AG04450 (cell line): Measurements from ENCODE around the gene EPB41L4A. TPM values are rescaled to one million over a fixed set of nuclear protein-coding genes. Genes with fewer than 3 reads are reported as not detected.

ENCODE experiments used
- CTCF ChIA-PET: fragments of 300-600, 350-600 bp; formaldehyde crosslinking; extraction: SDS; loops from one replicate; lab custom pipeline; 2022; ENCODE audit warnings: antibody characterized with exemption, inconsistent platforms; lab: Charles Lee
- POLR2A ChIA-PET: fragments of 350-600 bp; formaldehyde crosslinking; extraction: SDS; loops from one replicate; lab custom pipeline; 2021; ENCODE audit warnings: antibody characterized with exemption, inconsistent platforms; lab: Yijun Ruan, JAX
- DNase-seq: peaks from one replicate; pipeline ENCODE4 v3.0.0-alpha.2; 2011; ENCODE audit warnings: low read depth, low spot score
- H3K27ac ChIP-seq: one replicate; pipeline ENCODE4 v1.5.1; 2012; ENCODE audit warnings: low read depth, low read length, control low read depth
- H3K27me3 ChIP-seq: one replicate; pipeline ENCODE4 v1.6.0; 2012; ENCODE audit warnings: low read length; ENCODE audit not compliant: control insufficient read depth, insufficient read depth
- H3K4me3 ChIP-seq: 2 replicates; pipeline ENCODE4 v1.5.1; 2011; ENCODE audit warnings: mild to moderate bottlenecking, low read depth, low read length, control low read depth
- H3K9me3 ChIP-seq: 2 replicates; pipeline ENCODE4 v1.5.1; 2012; ENCODE audit warnings: low read length; ENCODE audit not compliant: control insufficient read depth, insufficient read depth
- polyA plus RNA-seq: library from polyadenylated mRNA; depleted of rRNA; stranded (reverse); fragments of >200 nt; gene quantifications from 2 replicates; pipeline ENCODE4 v1.2.3, GENCODE V29; 2011
- TF ChIP-seq, protein P1 (sequence below): IDR thresholded peaks from 2 replicates; pipeline ENCODE4 v1.5.1; 2011; ENCODE audit warnings: low read depth, low read length, control low read depth, inconsistent platforms

Gene EPB41L4A
- polyA plus RNA-seq, 1 experiment: not detected

DNA sequence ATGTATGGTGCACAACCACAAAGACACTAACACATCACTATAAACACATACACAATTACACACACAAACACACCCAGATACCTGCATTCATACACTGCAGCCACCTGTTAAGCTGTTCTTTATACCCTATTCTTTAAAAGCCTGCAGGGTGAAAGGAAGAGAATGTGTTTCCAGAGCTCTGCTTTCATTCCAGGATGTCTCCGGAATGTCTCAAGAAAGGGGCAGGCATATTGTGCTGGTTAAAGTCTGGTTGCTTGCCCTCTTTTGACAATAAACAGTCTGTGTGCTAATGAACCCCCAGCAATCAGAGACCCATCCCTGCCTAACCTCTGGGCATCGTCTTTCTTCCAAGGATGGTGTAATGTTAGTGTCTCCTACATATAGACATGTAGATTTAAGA lies 181.6 kb downstream of the EPB41L4A start:
- no peak for DNase-seq
- H3K27me3 ChIP-seq: no peaks in the 10 kb centered on the region
- ChIA-PET CTCF (no interaction called here), POLR2A (no interaction called here)
- H3K27ac ChIP-seq: no peak overlapping the region
- TF ChIP-seq, protein P1, sequence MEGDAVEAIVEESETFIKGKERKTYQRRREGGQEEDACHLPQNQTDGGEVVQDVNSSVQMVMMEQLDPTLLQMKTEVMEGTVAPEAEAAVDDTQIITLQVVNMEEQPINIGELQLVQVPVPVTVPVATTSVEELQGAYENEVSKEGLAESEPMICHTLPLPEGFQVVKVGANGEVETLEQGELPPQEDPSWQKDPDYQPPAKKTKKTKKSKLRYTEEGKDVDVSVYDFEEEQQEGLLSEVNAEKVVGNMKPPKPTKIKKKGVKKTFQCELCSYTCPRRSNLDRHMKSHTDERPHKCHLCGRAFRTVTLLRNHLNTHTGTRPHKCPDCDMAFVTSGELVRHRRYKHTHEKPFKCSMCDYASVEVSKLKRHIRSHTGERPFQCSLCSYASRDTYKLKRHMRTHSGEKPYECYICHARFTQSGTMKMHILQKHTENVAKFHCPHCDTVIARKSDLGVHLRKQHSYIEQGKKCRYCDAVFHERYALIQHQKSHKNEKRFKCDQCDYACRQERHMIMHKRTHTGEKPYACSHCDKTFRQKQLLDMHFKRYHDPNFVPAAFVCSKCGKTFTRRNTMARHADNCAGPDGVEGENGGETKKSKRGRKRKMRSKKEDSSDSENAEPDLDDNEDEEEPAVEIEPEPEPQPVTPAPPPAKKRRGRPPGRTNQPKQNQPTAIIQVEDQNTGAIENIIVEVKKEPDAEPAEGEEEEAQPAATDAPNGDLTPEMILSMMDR: no peak
- no peak overlapping the region for H3K4me3 ChIP-seq
- no peaks in the 10 kb centered on the region for H3K9me3 ChIP-seq

DNA sequence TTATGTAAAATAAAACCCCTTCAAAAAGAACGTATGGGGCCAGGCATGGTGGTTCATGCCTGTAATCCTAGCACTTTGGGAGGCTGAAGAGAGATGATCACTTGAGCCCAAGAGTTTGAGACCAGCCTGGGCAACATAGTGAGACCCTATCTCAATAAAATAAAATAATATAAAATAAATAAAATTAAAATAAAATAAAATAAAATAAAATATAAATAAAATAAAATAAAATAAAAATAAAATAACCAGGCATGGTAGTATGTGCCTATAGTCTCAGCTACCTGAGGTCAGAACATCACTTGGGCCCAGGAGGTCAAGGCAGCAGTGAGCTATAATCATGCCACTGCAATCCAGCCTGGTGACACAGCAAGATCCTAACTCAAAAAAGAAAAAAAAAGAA lies 185.1 kb downstream of the EPB41L4A start:
- ChIA-PET CTCF (no interaction called here), POLR2A (no interaction called here)
- Histone ChIP-seq H3K27me3 (no peaks in the 10 kb centered on the region), H3K4me3 (no peak overlapping the region), H3K9me3 (no peaks in the 10 kb centered on the region), H3K27ac (no peak overlapping the region)
- TF ChIP-seq, protein P1: no peak
- no peak for DNase-seq

DNA sequence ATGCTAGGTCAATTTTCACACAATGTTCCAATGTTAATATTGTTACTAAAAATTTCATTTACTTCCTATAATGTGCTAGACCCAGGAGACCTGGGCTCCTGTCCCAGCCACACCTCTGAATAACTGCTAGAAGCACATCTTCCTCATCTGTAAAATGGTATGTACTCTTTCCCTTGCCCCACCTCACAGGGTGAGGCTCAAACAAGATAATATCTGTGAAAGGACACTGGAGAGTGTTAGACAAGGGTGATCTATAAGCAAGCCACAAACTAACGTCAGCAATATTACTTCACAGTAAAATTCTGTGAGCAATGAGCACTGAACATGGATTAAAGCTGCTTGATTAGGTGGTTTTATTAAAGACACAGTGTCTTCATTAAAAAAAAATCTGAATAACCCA lies 186.4 kb downstream of the EPB41L4A start:
- Histone ChIP-seq H3K9me3 (no peaks in the 10 kb centered on the region), H3K27ac (no peak overlapping the region), H3K4me3 (no peak overlapping the region), H3K27me3 (no peaks in the 10 kb centered on the region)
- POLR2A ChIA-PET: no interaction called here
- TF ChIP-seq, protein P1: no peak
- CTCF ChIA-PET: no interaction called here
- no peak for DNase-seq

DNA sequence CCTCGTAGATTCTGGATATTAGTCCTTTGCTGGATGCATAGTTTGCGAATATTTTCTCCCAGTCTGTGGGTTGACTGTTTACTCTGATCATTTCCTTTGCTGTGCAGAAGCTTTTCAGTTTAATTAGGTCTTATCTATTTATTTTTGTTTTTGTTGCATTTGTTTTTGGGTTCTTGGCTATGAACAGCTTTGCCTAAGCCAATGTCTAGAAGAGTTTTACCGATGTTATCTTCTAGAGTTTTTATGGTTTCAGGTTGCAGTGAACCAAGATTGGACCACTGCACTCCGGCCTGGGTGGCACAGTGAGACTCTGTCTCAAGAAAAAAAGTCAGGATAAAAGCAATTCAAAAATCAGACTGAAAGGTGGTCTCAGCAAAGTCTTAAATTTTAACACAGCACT lies 188.5 kb downstream of the EPB41L4A start:
- Histone ChIP-seq H3K27ac (no peak overlapping the region), H3K4me3 (no peak overlapping the region), H3K9me3 (no peaks in the 10 kb centered on the region), H3K27me3 (no peaks in the 10 kb centered on the region)
- TF ChIP-seq, protein P1: no peak
- DNase-seq: no peak
- POLR2A ChIA-PET: no interaction called here
- CTCF ChIA-PET: no interaction called here

DNA sequence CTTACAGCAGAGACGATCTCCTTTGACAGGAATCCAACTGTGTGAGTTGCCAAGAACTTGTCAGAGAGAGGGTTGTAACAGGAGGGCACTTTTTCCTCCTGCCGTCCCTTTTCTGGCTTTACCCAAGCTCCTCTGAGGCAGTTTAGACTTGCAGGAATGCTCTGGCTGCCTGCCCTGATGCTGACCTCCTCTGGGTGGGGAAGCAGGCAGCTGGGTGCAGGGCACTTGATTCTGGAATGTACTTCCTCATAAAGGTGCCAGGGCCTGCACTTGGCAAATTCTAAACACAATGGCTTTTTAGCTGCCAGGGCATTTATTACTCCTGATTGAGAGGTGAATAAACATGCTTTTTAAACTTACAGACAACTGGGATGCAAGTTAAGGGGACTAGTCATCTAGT lies 190.4 kb downstream of the EPB41L4A start:
- Histone ChIP-seq H3K27me3 (no peaks in the 10 kb centered on the region), H3K4me3 (no peak overlapping the region), H3K27ac (no peak overlapping the region), H3K9me3 (no peaks in the 10 kb centered on the region)
- DNase-seq: no peak
- CTCF ChIA-PET: no interaction called here
- TF ChIP-seq, protein P1: no peak
- POLR2A ChIA-PET: no interaction called here
